ENCODE data around the gene IFNLR1. TPM values are rescaled to one million over a fixed set of nuclear protein-coding genes. Genes with fewer than 3 reads are reported as not detected.

Gene IFNLR1
- total RNA-seq, 4 donors from 2014 or later: 0.93 to 2.8 (median 1.2) TPM

DNA sequence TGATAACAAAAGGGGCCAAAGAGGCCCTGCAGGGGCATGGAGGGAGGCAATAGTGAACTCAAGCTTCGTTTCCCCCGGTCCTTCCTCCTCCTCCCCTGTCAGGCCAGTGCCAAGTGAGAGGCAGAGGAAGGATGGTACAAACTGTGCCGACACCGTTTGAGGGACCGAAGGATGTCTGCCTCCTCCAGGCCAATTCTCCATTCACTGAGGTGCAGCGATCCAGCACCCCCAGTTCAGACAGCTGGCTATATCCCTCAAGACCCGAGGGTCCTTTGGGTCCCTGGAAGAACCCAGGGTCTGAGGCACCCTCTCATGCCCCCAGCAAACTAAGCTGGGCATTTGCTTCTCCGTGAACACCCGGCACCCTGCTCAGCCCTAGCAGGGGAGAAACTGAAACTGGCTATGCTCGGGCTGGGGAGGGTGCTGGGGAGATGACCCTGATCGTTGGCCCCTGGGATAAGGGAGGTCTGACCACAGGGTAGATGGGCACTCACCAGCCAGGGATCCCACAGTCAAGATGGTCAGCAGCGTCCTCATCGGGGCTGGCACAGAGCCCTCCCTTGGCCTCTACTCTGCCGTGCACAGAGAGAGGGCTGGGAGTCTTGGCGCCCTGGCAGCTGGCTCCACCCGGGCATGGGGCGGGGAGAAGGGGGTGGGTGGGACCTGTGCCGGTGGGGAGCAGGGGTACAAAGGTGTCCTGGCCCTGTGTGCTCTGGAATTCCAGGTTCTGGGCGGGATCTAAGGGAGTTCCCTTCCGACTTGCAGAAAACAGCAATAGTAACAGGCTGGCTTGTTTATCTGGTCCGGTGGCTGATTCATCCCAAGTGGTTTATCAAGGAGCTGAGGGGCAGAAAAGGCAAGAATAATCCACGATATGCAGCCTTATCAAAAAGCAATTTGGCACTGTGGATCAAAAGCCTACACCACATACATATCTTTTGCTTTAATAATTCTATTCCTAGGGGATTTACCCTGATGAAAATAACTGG is 44.2 kb downstream of the IFNLR1 start, which contains the start of gene IL22RA1:
TSS of gene IL22RA1 (minus strand) at position 595 of the 989 bp plus-strand sequence. CDS start at position 537, 58 bp downstream.
- no peaks in the 10 kb centered on the region for H3K36me3 ChIP-seq
- TF ChIP-seq EP300 (IDR thresholded peaks at IDR 0.05) (no peak), POLR2A (IDR thresholded peaks at IDR 0.05) (no peak)
- H3K9me3 ChIP-seq: no peaks in the 10 kb centered on the region
- peak within 1 kb of the TSS in 1 of 4 donors; percentile 43 for H3K27ac ChIP-seq
- peak within 1 kb of the TSS in 1 of 2 donors; percentile 44 for H3K4me3 ChIP-seq
- 19 to 60% methylated on average over 3 to 4 of the region's 22 CpGs for WGBS, 2 donors (ENCODE audit: low coverage in 1 of 2)
- H3K4me1 ChIP-seq: peaks cover 0 to 8% (median 0%) of the 10 kb centered on the region in 3 donors
- no peak for ATAC-seq
- peaks cover 26% of the 10 kb centered on the region for H3K27me3 ChIP-seq

- H3K4me1 ChIP-seq: peaks cover 0 to 8% (median 0%) of the 10 kb centered on the region in 3 donors
- no peak overlapping the region for H3K27ac ChIP-seq
- peaks cover 23% of the 10 kb centered on the region for H3K27me3 ChIP-seq
- H3K36me3 ChIP-seq: no peaks in the 10 kb centered on the region
- no peaks in the 10 kb centered on the region for H3K9me3 ChIP-seq
- no peak for ATAC-seq
- TF ChIP-seq POLR2AphosphoS5 (IDR thresholded peaks at IDR 0.05) (no peak), EP300 (IDR thresholded peaks at IDR 0.05) (no peak)
- TF ChIP-seq, protein P1, sequence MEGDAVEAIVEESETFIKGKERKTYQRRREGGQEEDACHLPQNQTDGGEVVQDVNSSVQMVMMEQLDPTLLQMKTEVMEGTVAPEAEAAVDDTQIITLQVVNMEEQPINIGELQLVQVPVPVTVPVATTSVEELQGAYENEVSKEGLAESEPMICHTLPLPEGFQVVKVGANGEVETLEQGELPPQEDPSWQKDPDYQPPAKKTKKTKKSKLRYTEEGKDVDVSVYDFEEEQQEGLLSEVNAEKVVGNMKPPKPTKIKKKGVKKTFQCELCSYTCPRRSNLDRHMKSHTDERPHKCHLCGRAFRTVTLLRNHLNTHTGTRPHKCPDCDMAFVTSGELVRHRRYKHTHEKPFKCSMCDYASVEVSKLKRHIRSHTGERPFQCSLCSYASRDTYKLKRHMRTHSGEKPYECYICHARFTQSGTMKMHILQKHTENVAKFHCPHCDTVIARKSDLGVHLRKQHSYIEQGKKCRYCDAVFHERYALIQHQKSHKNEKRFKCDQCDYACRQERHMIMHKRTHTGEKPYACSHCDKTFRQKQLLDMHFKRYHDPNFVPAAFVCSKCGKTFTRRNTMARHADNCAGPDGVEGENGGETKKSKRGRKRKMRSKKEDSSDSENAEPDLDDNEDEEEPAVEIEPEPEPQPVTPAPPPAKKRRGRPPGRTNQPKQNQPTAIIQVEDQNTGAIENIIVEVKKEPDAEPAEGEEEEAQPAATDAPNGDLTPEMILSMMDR (IDR thresholded peaks at IDR 0.05): no peak
- no peak overlapping the region for H3K4me3 ChIP-seq
- WGBS, 2 donors (ENCODE audit: low coverage in 1 of 2): 88% methylated on average over 5 to 6 of the region's 10 CpGs
These were observed 45.6 kb downstream of the IFNLR1 start for GRCh38 chr1:24141311-24141997.

DNA sequence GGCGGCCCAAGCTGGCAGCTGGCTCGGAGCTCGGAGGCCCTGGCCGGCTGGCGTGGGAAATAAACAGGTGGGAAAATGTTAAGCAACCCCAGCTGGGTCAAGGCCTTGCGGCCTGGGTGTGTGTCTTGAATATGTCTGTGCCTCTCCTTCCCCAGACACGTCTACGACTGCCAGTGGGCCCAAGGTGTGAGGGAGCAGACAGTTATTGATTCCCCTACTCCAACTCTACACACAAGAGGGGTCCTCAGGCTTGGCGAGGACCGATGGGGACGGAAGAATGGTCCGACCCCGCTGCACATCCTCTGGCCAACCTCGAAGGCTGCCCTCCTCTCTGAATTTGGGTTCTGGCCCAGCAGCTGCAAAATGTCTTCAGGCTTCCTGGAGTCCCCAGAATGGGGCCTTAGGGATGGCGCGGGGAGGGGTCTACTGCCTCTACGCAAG is 46.3 kb downstream of the IFNLR1 start:
- peaks cover 23% of the 10 kb centered on the region for H3K27me3 ChIP-seq
- H3K27ac ChIP-seq: no peak overlapping the region
- H3K4me3 ChIP-seq: no peak overlapping the region
- no peak for ATAC-seq
- TF ChIP-seq, protein P1 (IDR thresholded peaks at IDR 0.05): no peak
- no peak for TF ChIP-seq POLR2A (IDR thresholded peaks at IDR 0.05)
- WGBS, 2 donors (ENCODE audit: low coverage in 1 of 2): 80 to 84% methylated on average over 4 to 10 of the region's 17 CpGs
- H3K9me3 ChIP-seq: no peaks in the 10 kb centered on the region
- H3K36me3 ChIP-seq: no peaks in the 10 kb centered on the region
- H3K4me1 ChIP-seq: peaks cover 0 to 8% (median 0%) of the 10 kb centered on the region in 3 donors

DNA sequence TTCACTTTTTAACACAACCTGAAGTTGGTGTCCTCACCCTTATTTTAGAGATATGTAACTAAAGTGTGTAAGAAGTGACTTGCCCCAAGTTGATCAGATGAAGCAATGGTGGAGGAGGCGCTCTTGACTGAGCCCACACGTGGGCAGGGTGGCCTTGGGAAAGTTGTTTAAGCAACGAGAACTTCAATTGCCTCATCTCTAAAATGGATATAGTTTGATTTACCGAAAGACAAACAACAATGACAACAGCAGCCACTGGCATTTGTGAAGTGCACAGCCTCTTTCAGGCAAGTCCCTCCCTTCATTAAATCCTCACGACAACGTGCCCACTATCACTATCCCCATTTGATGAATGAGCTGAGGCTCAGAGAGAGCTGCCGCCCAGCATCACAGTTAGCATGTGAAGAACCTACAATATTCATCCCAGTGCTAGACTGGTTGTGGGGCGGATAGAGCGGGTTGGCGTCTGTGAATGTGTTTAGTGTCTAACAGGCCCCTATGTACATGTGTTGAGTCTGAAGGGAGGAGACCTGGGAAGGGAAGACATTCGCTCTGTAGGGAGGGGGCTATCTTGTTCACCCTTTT is 47.2 kb downstream of the IFNLR1 start:
- no peak for ATAC-seq
- Histone ChIP-seq H3K27ac (no peak overlapping the region), H3K4me1 (peaks cover 0 to 8% (median 0%) of the 10 kb centered on the region in 3 donors), H3K9me3 (no peaks in the 10 kb centered on the region), H3K27me3 (peaks cover 23% of the 10 kb centered on the region), H3K36me3 (no peaks in the 10 kb centered on the region), H3K4me3 (no peak overlapping the region)
- WGBS, 2 donors (ENCODE audit: low coverage in 1 of 2): 83 to 90% methylated on average over 2 to 4 of the region's 11 CpGs
- TF ChIP-seq POLR2A (IDR thresholded peaks at IDR 0.05) (no peak), EP300 (IDR thresholded peaks at IDR 0.05) (no peak), POLR2AphosphoS5 (IDR thresholded peaks at IDR 0.05) (no peak)
- TF ChIP-seq, protein P1 (IDR thresholded peaks at IDR 0.05): no peak

DNA sequence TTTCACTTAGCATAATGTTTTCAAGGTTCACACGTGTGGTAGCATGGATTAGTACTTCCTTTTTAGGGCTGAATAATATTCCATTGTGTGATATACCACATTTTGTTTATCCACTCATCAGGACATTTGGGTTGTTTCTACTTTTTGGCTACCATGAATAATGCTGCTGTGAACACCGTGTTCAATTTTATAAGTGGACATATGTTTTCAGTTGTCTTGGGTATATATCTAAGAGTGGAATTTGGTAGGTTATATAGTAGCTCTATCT is 47.9 kb downstream of the IFNLR1 start:
- H3K4me3 ChIP-seq: no peak overlapping the region
- no peak for ATAC-seq
- H3K9me3 ChIP-seq: no peaks in the 10 kb centered on the region
- H3K4me1 ChIP-seq: peaks cover 0 to 8% (median 0%) of the 10 kb centered on the region in 3 donors
- TF ChIP-seq POLR2AphosphoS5 (IDR thresholded peaks at IDR 0.05) (no peak), POLR2A (IDR thresholded peaks at IDR 0.05) (no peak), EP300 (IDR thresholded peaks at IDR 0.05) (no peak)
- TF ChIP-seq, protein P1 (IDR thresholded peaks at IDR 0.05): no peak
- H3K27me3 ChIP-seq: peaks cover 23% of the 10 kb centered on the region
- no peak overlapping the region for H3K27ac ChIP-seq
- WGBS, 2 donors (ENCODE audit: low coverage in 1 of 2): 71 to 75% methylated on average over 2 of the region's 2 CpGs
- no peaks in the 10 kb centered on the region for H3K36me3 ChIP-seq
